ENCODE measurements around the gene ODAD2. TPM values are rescaled to one million over a fixed set of nuclear protein-coding genes. Genes with fewer than 3 reads are reported as not detected.

Gene ODAD2
- total and polyA plus RNA-seq, 2 of the 8 experiments (the other 6 are each of a cell fraction or from before 2014, with no cell fraction given): 0.95 to 4.3 TPM

DNA sequence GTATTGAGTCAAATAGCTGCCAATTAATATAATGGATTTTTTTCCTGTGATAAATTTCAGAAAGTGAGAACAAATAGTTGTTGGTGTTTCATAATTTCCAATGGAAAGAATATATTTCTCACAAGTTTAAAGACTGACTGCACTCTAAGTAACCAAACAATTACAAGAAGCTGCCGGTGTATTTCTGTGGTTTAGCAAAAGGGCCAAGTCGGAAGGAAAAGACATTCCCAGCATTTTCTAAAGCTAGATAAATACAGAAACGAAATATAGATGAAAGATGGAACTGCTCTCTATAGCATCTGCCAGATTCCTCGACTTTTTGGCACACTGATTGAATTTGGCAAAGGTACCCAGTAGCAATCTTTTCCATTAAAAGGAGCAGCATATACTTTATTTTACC lies 160.5 kb downstream of the ODAD2 start (continued):
- TF ChIP-seq, protein P1, sequence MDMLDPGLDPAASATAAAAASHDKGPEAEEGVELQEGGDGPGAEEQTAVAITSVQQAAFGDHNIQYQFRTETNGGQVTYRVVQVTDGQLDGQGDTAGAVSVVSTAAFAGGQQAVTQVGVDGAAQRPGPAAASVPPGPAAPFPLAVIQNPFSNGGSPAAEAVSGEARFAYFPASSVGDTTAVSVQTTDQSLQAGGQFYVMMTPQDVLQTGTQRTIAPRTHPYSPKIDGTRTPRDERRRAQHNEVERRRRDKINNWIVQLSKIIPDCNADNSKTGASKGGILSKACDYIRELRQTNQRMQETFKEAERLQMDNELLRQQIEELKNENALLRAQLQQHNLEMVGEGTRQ (IDR thresholded peaks at IDR 0.05; ENCODE audit: low read length): no peak
- no peak for TF ChIP-seq SUZ12 (IDR thresholded peaks at IDR 0.05; ENCODE audit: low read length)
- TF ChIP-seq YY1 (IDR thresholded peaks at IDR 0.05; ENCODE audit: low read depth, low read length): no peak
- TF ChIP-seq CBX5 (IDR thresholded peaks at IDR 0.05; ENCODE audit: low read depth, low read length): no peak
- no peak for TF ChIP-seq POLR2A (IDR thresholded peaks at IDR 0.05; ENCODE audit: control extremely low read depth in 1 of 2, low read depth in 2 of 2, low read length in 2 of 2)

Measured in H1 (cell line).